Liver (tissue), 9 donors: ENCODE results near the gene APOA5. TPM values are rescaled to one million over a fixed set of nuclear protein-coding genes. Genes with fewer than 3 reads are reported as not detected.

Experiments
- DNase-seq: peaks from one replicate; pipeline ENCODE4 v3.0.0-alpha.2; 2017; ENCODE audit warnings: low spot score
- H3K27ac ChIP-seq, 2 donors: one replicate each; pipeline ENCODE4 v1.7.0; 2013; ENCODE audit warnings: inconsistent platforms in 2 of 2, low read length in 2 of 2, control low read depth in 1 of 2, low read depth in 1 of 2, mild to moderate bottlenecking in 1 of 2
- H3K27me3 ChIP-seq, 4 donors: one replicate each; pipeline versions ENCODE4 v1.6.1 to v1.7.0; 2013; ENCODE audit warnings: low read length in 3 of 4, inconsistent platforms in 1 of 4, mild to moderate bottlenecking in 1 of 4, moderate library complexity in 1 of 4; ENCODE audit not compliant: control insufficient read depth in 4 of 4, insufficient read depth in 4 of 4
- H3K36me3 ChIP-seq, 4 donors: one replicate each; pipeline versions ENCODE4 v1.6.1 to v1.7.0; 2013; ENCODE audit warnings: low read length in 3 of 4, mild to moderate bottlenecking in 3 of 4, low read depth in 1 of 4, moderate library complexity in 1 of 4; ENCODE audit not compliant: control insufficient read depth in 4 of 4, insufficient read depth in 3 of 4
- H3K4me1 ChIP-seq, 4 donors: one replicate each; pipeline versions ENCODE4 v1.6.1 to v1.7.0; 2013; ENCODE audit warnings: low read length in 3 of 4, mild to moderate bottlenecking in 3 of 4, moderate library complexity in 1 of 4; ENCODE audit not compliant: control insufficient read depth in 4 of 4, insufficient read depth in 4 of 4
- H3K4me3 ChIP-seq, 3 donors: one replicate each; pipeline versions ENCODE4 v1.6.1 to v1.7.0; 2013; ENCODE audit warnings: low read length in 3 of 3, control low read depth in 1 of 3, low read depth in 1 of 3, mild to moderate bottlenecking in 1 of 3
- H3K9ac ChIP-seq, 2 donors: one replicate each; pipeline ENCODE4 v1.7.0; 2013; ENCODE audit warnings: low read length in 2 of 2, mild to moderate bottlenecking in 2 of 2, moderate library complexity in 2 of 2, control low read depth in 1 of 2, low read depth in 1 of 2
- H3K9me3 ChIP-seq, 4 donors: one replicate each; pipeline versions ENCODE4 v1.6.1 to v1.7.0; 2013; ENCODE audit warnings: low read length in 3 of 4; ENCODE audit not compliant: control insufficient read depth in 4 of 4
- ATF3 ChIP-seq: IDR thresholded peaks from 2 replicates; pipeline ENCODE4 v1.6.1; 2016; ENCODE audit warnings: antibody characterized with exemption
- EGR1 ChIP-seq, 2 donors: IDR thresholded peaks; 2 replicates each; pipeline ENCODE4 v1.6.1; 2016 to 2018; ENCODE audit warnings: antibody characterized with exemption in 2 of 2, low read depth in 2 of 2
- GABPA ChIP-seq, 2 donors: IDR thresholded peaks in 1 of 2; conservative IDR thresholded peaks in 1 of 2; 2 replicates each; pipeline ENCODE4 v1.6.1; 2016; ENCODE audit warnings: antibody characterized with exemption in 2 of 2, mild to moderate bottlenecking in 1 of 2, moderate library complexity in 1 of 2
- HNF4A ChIP-seq, 2 donors: conservative IDR thresholded peaks; 2 replicates each; pipeline ENCODE4 v1.6.1; 2016; ENCODE audit warnings: antibody characterized with exemption in 2 of 2, mild to moderate bottlenecking in 2 of 2
- HNF4G ChIP-seq: IDR thresholded peaks from 2 replicates; pipeline ENCODE4 v1.6.1; 2016; ENCODE audit warnings: antibody characterized with exemption
- NR2F2 ChIP-seq: IDR thresholded peaks from 2 replicates; pipeline ENCODE4 v1.6.1; 2016; ENCODE audit warnings: antibody characterized with exemption
- RAD21 ChIP-seq, 2 donors: IDR thresholded peaks; 2 replicates each; pipeline ENCODE4 v1.6.1; 2016; ENCODE audit warnings: antibody characterized with exemption in 2 of 2, mild to moderate bottlenecking in 2 of 2
- RXRA ChIP-seq, 2 donors: IDR thresholded peaks; 2 replicates each; pipeline ENCODE4 v1.6.1; 2017 to 2018; ENCODE audit warnings: antibody characterized with exemption in 2 of 2, mild to moderate bottlenecking in 1 of 2
- SP1 ChIP-seq: IDR thresholded peaks from 2 replicates; pipeline ENCODE4 v1.6.1; 2018; ENCODE audit warnings: antibody characterized with exemption, mild to moderate bottlenecking
- TAF1 ChIP-seq: conservative IDR thresholded peaks from 2 replicates; pipeline ENCODE4 v1.6.1; 2016; ENCODE audit warnings: antibody characterized with exemption, mild to moderate bottlenecking
- YY1 ChIP-seq: IDR thresholded peaks from 2 replicates; pipeline ENCODE4 v1.6.1; 2016; ENCODE audit warnings: antibody characterized with exemption, mild to moderate bottlenecking
- ZBTB33 ChIP-seq: IDR thresholded peaks from 2 replicates; pipeline ENCODE4 v1.6.1; 2016; ENCODE audit warnings: antibody characterized with exemption
- WGBS: extraction: QIAGEN DNeasy Blood & Tissue Kit; methylation state at CpG from one replicate; pipeline ENCODE4 v1.1.7; 2013; 5-methylcytosine and 5-hydroxymethylcytosine counted together
- polyA plus RNA-seq, 2 donors: library from polyadenylated mRNA; stranded (reverse) in 1 of 2; unstranded in 1 of 2; fragments of 200-250 nt in 1 of 2; fragments of >200 nt in 1 of 2; fragmentation: Nextera tagmentation in 1 of 2; extraction: Ambion mirVana in 1 of 2; gene quantifications; one replicate each; pipeline versions ENCODE4 v1.2.1 to v1.2.3, GENCODE V29; 2013 to 2015
- total RNA-seq, 2 donors: library from RNA; depleted of rRNA; stranded (reverse); fragments of >200 nt; gene quantifications; one replicate each; pipeline ENCODE4 v1.2.3, GENCODE V29; 2014
- TF ChIP-seq, protein P1 (sequence below): IDR thresholded peaks from 2 replicates; pipeline ENCODE4 v1.6.1; 2016; ENCODE audit warnings: antibody characterized with exemption
- TF ChIP-seq, protein P2 (sequence below): IDR thresholded peaks from 2 replicates; pipeline ENCODE4 v1.6.1; 2016; ENCODE audit warnings: antibody characterized with exemption, mild to moderate bottlenecking
- TF ChIP-seq, protein P3 (sequence below): fragments of 150-350 bp; IDR thresholded peaks from 2 replicates; pipeline ENCODE4 v1.5.1; 2017; ENCODE audit warnings: improper control_type of control experiment, low read depth, low read length; ENCODE audit not compliant: missing input control
- donor health status: healthy.
- donor health status: healthy.
- donor health status: healthy.
- donor health status: healthy.
- donor health status: healthy.

Gene APOA5
- total and polyA plus RNA-seq, 4 donors = 7.3 to 1,045 (median 739) TPM

DNA sequence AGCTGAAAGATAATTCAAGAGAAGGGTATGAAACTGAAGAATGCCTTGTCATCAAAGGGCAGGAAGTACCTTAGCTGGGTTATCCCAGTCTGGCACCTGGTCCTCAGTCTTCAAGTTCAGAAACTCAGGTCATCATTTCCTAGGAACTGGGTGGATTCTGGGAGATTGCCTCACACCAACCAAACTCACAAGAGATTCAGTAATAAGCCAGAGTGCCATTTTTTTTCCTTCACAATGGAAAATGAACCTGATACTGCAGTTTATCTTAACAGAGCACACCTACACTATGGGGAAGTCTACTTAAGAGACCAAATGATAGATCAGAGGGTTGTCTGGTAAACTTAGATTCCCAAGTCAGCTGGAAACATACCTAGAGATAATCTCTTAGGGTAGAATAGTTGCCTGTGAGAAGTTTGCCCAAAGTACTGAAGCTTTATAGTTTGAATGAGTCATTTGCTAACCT is 15.1 kb downstream of the APOA5 start (continued):
- no peak for TF ChIP-seq GABPA (IDR thresholded peaks at IDR 0.05 in 1 of 2, conservative IDR thresholded peaks at IDR 0.05 in 1 of 2)

GRCh38 chr11:116775975-116776374 is 15.7 kb downstream of the APOA5 start:
- Histone ChIP-seq H3K9me3 (no peaks in the 10 kb centered on the region), H3K9ac (no peak overlapping the region), H3K27ac (no peak overlapping the region), H3K4me3 (no peak overlapping the region), H3K27me3 (no peaks in the 10 kb centered on the region), H3K36me3 (peaks cover 5 to 39% (median 30%) of the 10 kb centered on the region in 4 donors), H3K4me1 (peaks cover 8 to 29% (median 19%) of the 10 kb centered on the region in 4 donors)
- TF ChIP-seq TAF1 (no peak), RXRA (IDR thresholded peaks at IDR 0.05) (no peak), SP1 (no peak), ATF3 (no peak), ZBTB33 (no peak), HNF4G (no peak), HNF4A (conservative IDR thresholded peaks at IDR 0.05) (no peak), EGR1 (IDR thresholded peaks at IDR 0.05; ENCODE audit: low read depth in 2 of 2) (no peak), YY1 (no peak), RAD21 (IDR thresholded peaks at IDR 0.05) (no peak), NR2F2 (no peak), GABPA (IDR thresholded peaks at IDR 0.05 in 1 of 2, conservative IDR thresholded peaks at IDR 0.05 in 1 of 2) (no peak)
- TF ChIP-seq, protein P1, sequence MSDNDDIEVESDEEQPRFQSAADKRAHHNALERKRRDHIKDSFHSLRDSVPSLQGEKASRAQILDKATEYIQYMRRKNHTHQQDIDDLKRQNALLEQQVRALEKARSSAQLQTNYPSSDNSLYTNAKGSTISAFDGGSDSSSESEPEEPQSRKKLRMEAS = no peak
- TF ChIP-seq, protein P2, sequence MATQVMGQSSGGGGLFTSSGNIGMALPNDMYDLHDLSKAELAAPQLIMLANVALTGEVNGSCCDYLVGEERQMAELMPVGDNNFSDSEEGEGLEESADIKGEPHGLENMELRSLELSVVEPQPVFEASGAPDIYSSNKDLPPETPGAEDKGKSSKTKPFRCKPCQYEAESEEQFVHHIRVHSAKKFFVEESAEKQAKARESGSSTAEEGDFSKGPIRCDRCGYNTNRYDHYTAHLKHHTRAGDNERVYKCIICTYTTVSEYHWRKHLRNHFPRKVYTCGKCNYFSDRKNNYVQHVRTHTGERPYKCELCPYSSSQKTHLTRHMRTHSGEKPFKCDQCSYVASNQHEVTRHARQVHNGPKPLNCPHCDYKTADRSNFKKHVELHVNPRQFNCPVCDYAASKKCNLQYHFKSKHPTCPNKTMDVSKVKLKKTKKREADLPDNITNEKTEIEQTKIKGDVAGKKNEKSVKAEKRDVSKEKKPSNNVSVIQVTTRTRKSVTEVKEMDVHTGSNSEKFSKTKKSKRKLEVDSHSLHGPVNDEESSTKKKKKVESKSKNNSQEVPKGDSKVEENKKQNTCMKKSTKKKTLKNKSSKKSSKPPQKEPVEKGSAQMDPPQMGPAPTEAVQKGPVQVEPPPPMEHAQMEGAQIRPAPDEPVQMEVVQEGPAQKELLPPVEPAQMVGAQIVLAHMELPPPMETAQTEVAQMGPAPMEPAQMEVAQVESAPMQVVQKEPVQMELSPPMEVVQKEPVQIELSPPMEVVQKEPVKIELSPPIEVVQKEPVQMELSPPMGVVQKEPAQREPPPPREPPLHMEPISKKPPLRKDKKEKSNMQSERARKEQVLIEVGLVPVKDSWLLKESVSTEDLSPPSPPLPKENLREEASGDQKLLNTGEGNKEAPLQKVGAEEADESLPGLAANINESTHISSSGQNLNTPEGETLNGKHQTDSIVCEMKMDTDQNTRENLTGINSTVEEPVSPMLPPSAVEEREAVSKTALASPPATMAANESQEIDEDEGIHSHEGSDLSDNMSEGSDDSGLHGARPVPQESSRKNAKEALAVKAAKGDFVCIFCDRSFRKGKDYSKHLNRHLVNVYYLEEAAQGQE = no peak
- TF ChIP-seq, protein P3, sequence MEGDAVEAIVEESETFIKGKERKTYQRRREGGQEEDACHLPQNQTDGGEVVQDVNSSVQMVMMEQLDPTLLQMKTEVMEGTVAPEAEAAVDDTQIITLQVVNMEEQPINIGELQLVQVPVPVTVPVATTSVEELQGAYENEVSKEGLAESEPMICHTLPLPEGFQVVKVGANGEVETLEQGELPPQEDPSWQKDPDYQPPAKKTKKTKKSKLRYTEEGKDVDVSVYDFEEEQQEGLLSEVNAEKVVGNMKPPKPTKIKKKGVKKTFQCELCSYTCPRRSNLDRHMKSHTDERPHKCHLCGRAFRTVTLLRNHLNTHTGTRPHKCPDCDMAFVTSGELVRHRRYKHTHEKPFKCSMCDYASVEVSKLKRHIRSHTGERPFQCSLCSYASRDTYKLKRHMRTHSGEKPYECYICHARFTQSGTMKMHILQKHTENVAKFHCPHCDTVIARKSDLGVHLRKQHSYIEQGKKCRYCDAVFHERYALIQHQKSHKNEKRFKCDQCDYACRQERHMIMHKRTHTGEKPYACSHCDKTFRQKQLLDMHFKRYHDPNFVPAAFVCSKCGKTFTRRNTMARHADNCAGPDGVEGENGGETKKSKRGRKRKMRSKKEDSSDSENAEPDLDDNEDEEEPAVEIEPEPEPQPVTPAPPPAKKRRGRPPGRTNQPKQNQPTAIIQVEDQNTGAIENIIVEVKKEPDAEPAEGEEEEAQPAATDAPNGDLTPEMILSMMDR = no peak
- 97% methylated on average over 5 of the region's 5 CpGs for WGBS
- no peak for DNase-seq
